ENCODE data around the gene KCTD3.

Gene KCTD3

GRCh38 chr1:215595231-215595630, 28.1 kb downstream of the KCTD3 start:
- Histone ChIP-seq H3K4me2 (ENCODE audit: low read length) (no peak overlapping the region), H2AFZ (ENCODE audit: insufficient read depth, low read length, poor library complexity) (no peak overlapping the region), H3K4me3 (ENCODE audit: low read depth, low read length) (no peak overlapping the region), H4K12ac (ENCODE audit: low read depth, low read length) (no peak overlapping the region), H2BK5ac (ENCODE audit: low read depth, low read length, poor library complexity) (no peak overlapping the region), H3K4ac (ENCODE audit: low read depth, low read length) (no peak overlapping the region), H3K14ac (ENCODE audit: low read length) (no peak overlapping the region), H3K27me3 (ENCODE audit: insufficient read depth, low read length) (no peaks in the 10 kb centered on the region), H3K9me3 (ENCODE audit: insufficient read depth, low read depth, low read length) (no peaks in the 10 kb centered on the region), H3K79me2 (ENCODE audit: control insufficient read depth, insufficient read depth, low read length, poor library complexity) (no peaks in the 10 kb centered on the region), H3K4me1 (ENCODE audit: control insufficient read depth in 1 of 2, insufficient read depth in 2 of 2, low read length in 2 of 2) (peaks cover 0 to under 1% of the 10 kb centered on the region in 2 experiments), H4K91ac (ENCODE audit: low read depth, low read length) (no peak overlapping the region), H2BK12ac (ENCODE audit: low read length) (no peak overlapping the region), H4K8ac (ENCODE audit: low read depth, low read length) (no peak overlapping the region), H3K36me3 (ENCODE audit: control insufficient read depth in 1 of 2, insufficient read depth in 2 of 2, low read length in 2 of 2) (peaks cover 0 to 3% of the 10 kb centered on the region in 2 experiments), H3K27ac (ENCODE audit: low read depth, low read length) (no peak overlapping the region), H3K79me1 (ENCODE audit: low read length) (no peaks in the 10 kb centered on the region), H2AK5ac (ENCODE audit: low read length) (no peak overlapping the region), H3K9ac (ENCODE audit: low read length) (no peak overlapping the region), H2BK120ac (ENCODE audit: insufficient read depth, low read length, poor library complexity) (no peak overlapping the region), H3K23ac (ENCODE audit: low read length) (no peak overlapping the region), H3K18ac (ENCODE audit: low read length) (no peak overlapping the region)
- peak; percentile 35 to 76 for DNase-seq
- no CpG with 5 or more reads among the region's 2 CpGs for WGBS (ENCODE audit: extremely low coverage, insufficient coverage, insufficient read length)

GRCh38 chr1:215597961-215598360, 30.9 kb downstream of the KCTD3 start:
- Histone ChIP-seq H3K18ac (ENCODE audit: low read length) (no peak overlapping the region), H3K36me3 (ENCODE audit: control insufficient read depth in 1 of 2, insufficient read depth in 2 of 2, low read length in 2 of 2) (no peaks in the 10 kb centered on the region), H4K8ac (ENCODE audit: low read depth, low read length) (no peak overlapping the region), H3K79me2 (ENCODE audit: control insufficient read depth, insufficient read depth, low read length, poor library complexity) (no peaks in the 10 kb centered on the region), H3K14ac (ENCODE audit: low read length) (no peak overlapping the region), H3K4me1 (ENCODE audit: control insufficient read depth in 1 of 2, insufficient read depth in 2 of 2, low read length in 2 of 2) (peaks cover 1 to 2% of the 10 kb centered on the region in 2 experiments), H3K27ac (ENCODE audit: low read depth, low read length) (no peak overlapping the region), H4K12ac (ENCODE audit: low read depth, low read length) (no peak overlapping the region), H2BK12ac (ENCODE audit: low read length) (no peak overlapping the region), H4K91ac (ENCODE audit: low read depth, low read length) (no peak overlapping the region), H2AFZ (ENCODE audit: insufficient read depth, low read length, poor library complexity) (no peak overlapping the region), H3K27me3 (ENCODE audit: insufficient read depth, low read length) (no peaks in the 10 kb centered on the region), H3K9ac (ENCODE audit: low read length) (no peak overlapping the region), H3K4me2 (ENCODE audit: low read length) (no peak overlapping the region), H3K9me3 (ENCODE audit: insufficient read depth, low read depth, low read length) (no peaks in the 10 kb centered on the region), H2BK120ac (ENCODE audit: insufficient read depth, low read length, poor library complexity) (no peak overlapping the region), H2BK5ac (ENCODE audit: low read depth, low read length, poor library complexity) (no peak overlapping the region), H3K4ac (ENCODE audit: low read depth, low read length) (no peak overlapping the region), H3K4me3 (ENCODE audit: low read depth, low read length) (no peak overlapping the region), H3K79me1 (ENCODE audit: low read length) (no peaks in the 10 kb centered on the region), H2AK5ac (ENCODE audit: low read length) (no peak overlapping the region), H3K23ac (ENCODE audit: low read length) (no peak overlapping the region)
- DNase-seq = no peak

GRCh38 chr1:215599418-215600074, 32.4 kb downstream of the KCTD3 start:
- Histone ChIP-seq H3K9ac (ENCODE audit: low read length) (no peak overlapping the region), H2AK5ac (ENCODE audit: low read length) (no peak overlapping the region), H3K18ac (ENCODE audit: low read length) (no peak overlapping the region), H2AFZ (ENCODE audit: insufficient read depth, low read length, poor library complexity) (no peak overlapping the region), H4K8ac (ENCODE audit: low read depth, low read length) (no peak overlapping the region), H3K4me1 (ENCODE audit: control insufficient read depth in 1 of 2, insufficient read depth in 2 of 2, low read length in 2 of 2) (peaks cover 1 to 2% of the 10 kb centered on the region in 2 experiments), H4K12ac (ENCODE audit: low read depth, low read length) (no peak overlapping the region), H2BK120ac (ENCODE audit: insufficient read depth, low read length, poor library complexity) (no peak overlapping the region), H3K4me2 (ENCODE audit: low read length) (no peak overlapping the region), H3K27me3 (ENCODE audit: insufficient read depth, low read length) (no peaks in the 10 kb centered on the region), H2BK5ac (ENCODE audit: low read depth, low read length, poor library complexity) (no peak overlapping the region), H3K9me3 (ENCODE audit: insufficient read depth, low read depth, low read length) (no peaks in the 10 kb centered on the region), H3K23ac (ENCODE audit: low read length) (no peak overlapping the region), H3K14ac (ENCODE audit: low read length) (no peak overlapping the region), H3K36me3 (ENCODE audit: control insufficient read depth in 1 of 2, insufficient read depth in 2 of 2, low read length in 2 of 2) (no peaks in the 10 kb centered on the region), H3K79me1 (ENCODE audit: low read length) (no peaks in the 10 kb centered on the region), H3K4me3 (ENCODE audit: low read depth, low read length) (no peak overlapping the region), H4K91ac (ENCODE audit: low read depth, low read length) (no peak overlapping the region), H3K4ac (ENCODE audit: low read depth, low read length) (no peak overlapping the region), H3K27ac (ENCODE audit: low read depth, low read length) (no peak overlapping the region), H2BK12ac (ENCODE audit: low read length) (no peak overlapping the region), H3K79me2 (ENCODE audit: control insufficient read depth, insufficient read depth, low read length, poor library complexity) (no peaks in the 10 kb centered on the region)
- no CpG with 5 or more reads among the region's 3 CpGs for WGBS (ENCODE audit: extremely low coverage, insufficient coverage, insufficient read length)
- no peak for DNase-seq

GRCh38 chr1:215600258-215600792, 33.2 kb downstream of the KCTD3 start:
- Histone ChIP-seq H3K9me3 (ENCODE audit: insufficient read depth, low read depth, low read length) (no peaks in the 10 kb centered on the region), H3K36me3 (ENCODE audit: control insufficient read depth in 1 of 2, insufficient read depth in 2 of 2, low read length in 2 of 2) (no peaks in the 10 kb centered on the region), H2AK5ac (ENCODE audit: low read length) (no peak overlapping the region), H3K9ac (ENCODE audit: low read length) (no peak overlapping the region), H4K12ac (ENCODE audit: low read depth, low read length) (no peak overlapping the region), H2BK120ac (ENCODE audit: insufficient read depth, low read length, poor library complexity) (peak overlapping the region; percentile 33), H4K8ac (ENCODE audit: low read depth, low read length) (no peak overlapping the region), H3K18ac (ENCODE audit: low read length) (no peak overlapping the region), H3K14ac (ENCODE audit: low read length) (no peak overlapping the region), H2BK5ac (ENCODE audit: low read depth, low read length, poor library complexity) (no peak overlapping the region), H3K27me3 (ENCODE audit: insufficient read depth, low read length) (no peaks in the 10 kb centered on the region), H3K79me2 (ENCODE audit: control insufficient read depth, insufficient read depth, low read length, poor library complexity) (no peaks in the 10 kb centered on the region), H3K23ac (ENCODE audit: low read length) (no peak overlapping the region), H3K4me3 (ENCODE audit: low read depth, low read length) (no peak overlapping the region), H3K4me1 (ENCODE audit: control insufficient read depth in 1 of 2, insufficient read depth in 2 of 2, low read length in 2 of 2) (peaks cover 1 to 2% of the 10 kb centered on the region in 2 experiments), H3K4me2 (ENCODE audit: low read length) (no peak overlapping the region), H2BK12ac (ENCODE audit: low read length) (no peak overlapping the region), H3K27ac (ENCODE audit: low read depth, low read length) (no peak overlapping the region), H3K79me1 (ENCODE audit: low read length) (no peaks in the 10 kb centered on the region), H4K91ac (ENCODE audit: low read depth, low read length) (no peak overlapping the region), H2AFZ (ENCODE audit: insufficient read depth, low read length, poor library complexity) (no peak overlapping the region), H3K4ac (ENCODE audit: low read depth, low read length) (no peak overlapping the region)
- DNase-seq = no peak
